GM19193 (cell line): ENCODE data around the gene STK32B.

Experiments used
- POLR2A ChIP-seq: IDR thresholded peaks from 4 replicates; pipeline ENCODE4 v1.6.1; 2011; ENCODE audit not compliant: insufficient read depth, insufficient read length; ENCODE audit errors: extremely low read depth

The STK32B gene

GRCh38 chr4:5098176-5098575 is 46.9 kb downstream of the STK32B start:
- TF ChIP-seq POLR2A, result no peak

GRCh38 chr4:5100336-5100735 is 49.1 kb downstream of the STK32B start:
- no peak for TF ChIP-seq POLR2A

- TF ChIP-seq POLR2A, result no peak
Measured at GRCh38 chr4:5100986-5101385, 49.7 kb downstream of the STK32B start.

GRCh38 chr4:5101571-5101970 is 50.3 kb downstream of the STK32B start:
- TF ChIP-seq POLR2A, result no peak

- TF ChIP-seq POLR2A, result no peak
Measured at GRCh38 chr4:5110901-5111300, 59.6 kb downstream of the STK32B start.

GRCh38 chr4:5112333-5113095 is 61.2 kb downstream of the STK32B start:
- TF ChIP-seq POLR2A, result no peak

- TF ChIP-seq POLR2A, result no peak
Measured at GRCh38 chr4:5114950-5115349, 63.7 kb downstream of the STK32B start.

- TF ChIP-seq POLR2A, result no peak
Measured at GRCh38 chr4:5118091-5118786, 67.0 kb downstream of the STK32B start.

- no peak for TF ChIP-seq POLR2A
Measured at GRCh38 chr4:5118994-5119835, 67.9 kb downstream of the STK32B start.

- no peak for TF ChIP-seq POLR2A
Measured at GRCh38 chr4:5120067-5120466, 68.8 kb downstream of the STK32B start.

GRCh38 chr4:5120468-5120867 is 69.2 kb downstream of the STK32B start:
- TF ChIP-seq POLR2A, result no peak

GRCh38 chr4:5122114-5122513 is 70.8 kb downstream of the STK32B start:
- no peak for TF ChIP-seq POLR2A

- no peak for TF ChIP-seq POLR2A
Measured at GRCh38 chr4:5124876-5125275, 73.6 kb downstream of the STK32B start.

GRCh38 chr4:5125321-5125720 is 74.0 kb downstream of the STK32B start:
- TF ChIP-seq POLR2A, result no peak

- TF ChIP-seq POLR2A, result no peak
Measured at GRCh38 chr4:5126231-5126630, 75.0 kb downstream of the STK32B start.
